Endodermal cell (in vitro differentiated cells): ENCODE data around the gene DNM2. TPM values are rescaled to one million over a fixed set of nuclear protein-coding genes. Genes with fewer than 3 reads are reported as not detected.

Source experiments
- DNase-seq: peaks from one replicate; pipeline ENCODE4 v3.0.0-alpha.2; 2017
- H3K27ac ChIP-seq: 2 replicates; pipeline ENCODE4 v1.5.1; 2013; ENCODE audit warnings: mild to moderate bottlenecking, low read depth, low read length, moderate library complexity
- H3K27me3 ChIP-seq: 2 replicates; pipeline ENCODE4 v1.6.1; 2013; ENCODE audit warnings: mild to moderate bottlenecking, low read length, moderate library complexity; ENCODE audit not compliant: insufficient read depth, control insufficient read depth, poor library complexity, severe bottlenecking
- H3K36me3 ChIP-seq: 2 replicates; pipeline ENCODE4 v1.7.0; 2013; ENCODE audit warnings: mild to moderate bottlenecking, low read length, moderate library complexity; ENCODE audit not compliant: control insufficient read depth, insufficient read depth
- H3K4me1 ChIP-seq: one replicate; pipeline ENCODE4 v1.7.0; 2013; ENCODE audit warnings: low read length; ENCODE audit not compliant: control insufficient read depth, insufficient read depth
- H3K4me3 ChIP-seq: 2 replicates; pipeline ENCODE4 v1.5.1; 2013; ENCODE audit warnings: mild to moderate bottlenecking, low read length, moderate library complexity
- H3K9ac ChIP-seq: 2 replicates; pipeline ENCODE4 v1.6.1; 2013; ENCODE audit warnings: mild to moderate bottlenecking, low read length, moderate library complexity; ENCODE audit not compliant: poor library complexity, severe bottlenecking; ENCODE audit errors: extremely low read depth
- H3K9me3 ChIP-seq: 2 replicates; pipeline ENCODE4 v1.6.1; 2013; ENCODE audit warnings: mild to moderate bottlenecking, low read length, moderate library complexity; ENCODE audit not compliant: control insufficient read depth
- H3K27ac Mint-ChIP-seq: 2 replicates; pipeline ENCODE4 v1.8.0; 2020; ENCODE audit warnings: mixed read lengths
- H3K27me3 Mint-ChIP-seq: 2 replicates; pipeline ENCODE4 v1.8.0; 2021; ENCODE audit warnings: mild to moderate bottlenecking, mixed read lengths; ENCODE audit not compliant: insufficient read depth
- H3K36me3 Mint-ChIP-seq: 2 replicates; pipeline ENCODE4 v1.8.0; 2020; ENCODE audit warnings: low read depth, mixed read lengths
- H3K4me1 Mint-ChIP-seq: 2 replicates; pipeline ENCODE4 v1.8.0; 2020; ENCODE audit warnings: mixed read lengths
- H3K4me3 Mint-ChIP-seq: 2 replicates; pipeline ENCODE4 v1.8.0; 2020; ENCODE audit warnings: mild to moderate bottlenecking, moderate library complexity, mixed read lengths
- H3K9me3 Mint-ChIP-seq: 2 replicates; pipeline ENCODE4 v1.8.0; 2020; ENCODE audit warnings: mild to moderate bottlenecking, mixed read lengths
- CTCF ChIP-seq: fragments of 200-600 bp; sonication (generic); conservative IDR thresholded peaks from 2 replicates; pipeline ENCODE4 v1.5.0; 2021; ENCODE audit warnings: antibody characterized with exemption, mild to moderate bottlenecking
- WGBS, 2 experiments: methylation state at CpG; one replicate each; pipeline versions ENCODE4 v1.1.5 to v1.1.7; 2013; ENCODE audit warnings: missing lambda C conversion rate in 2 of 2, mixed read lengths in 1 of 2; ENCODE audit not compliant: insufficient coverage in 1 of 2, insufficient read length in 1 of 2; 5-methylcytosine and 5-hydroxymethylcytosine counted together
- total RNA-seq, 2 donors: library from RNA; stranded (reverse); fragmentation: NEBNext Ultra II Directional in 1 of 2; extraction: Animal tissue kit (Norgen Biotek cat#: 25700) in 1 of 2; gene quantifications; 2 replicates in 1 of 2; 3 replicates in 1 of 2; pipeline ENCODE4 v1.2.1, GENCODE V29; 2021

DNM2 gene
- total RNA-seq, 2 donors from 2014 or later = 118 to 136 TPM

GRCh38 chr19:10766049-10766623 lies 48.3 kb downstream of the DNM2 start:
- Histone ChIP-seq H3K9ac (peak overlapping the region; percentile 3), H3K27ac (no peak overlapping the region), H3K36me3 (peaks cover 27% of the 10 kb centered on the region), H3K4me1 (no peaks in the 10 kb centered on the region), H3K27me3 (no peaks in the 10 kb centered on the region), H3K4me3 (no peak overlapping the region), H3K9me3 (no peaks in the 10 kb centered on the region)
- no peaks in the 10 kb centered on the region for H3K9me3 Mint-ChIP-seq
- no peak for TF ChIP-seq CTCF
- peaks cover 8% of the 10 kb centered on the region for H3K4me1 Mint-ChIP-seq
- WGBS, 2 experiments = 95 to 100% methylated on average over 7 to 9 of the region's 9 CpGs
- peaks cover 12% of the 10 kb centered on the region for H3K36me3 Mint-ChIP-seq
- H3K27me3 Mint-ChIP-seq = no peaks in the 10 kb centered on the region
- DNase-seq = no peak
- no peak overlapping the region for H3K27ac Mint-ChIP-seq
- no peak overlapping the region for H3K4me3 Mint-ChIP-seq

GRCh38 chr19:10766671-10767201 lies 48.9 kb downstream of the DNM2 start:
- Histone ChIP-seq H3K27ac (no peak overlapping the region), H3K9ac (peak overlapping the region; percentile 3)
- H3K27me3 Mint-ChIP-seq = no peaks in the 10 kb centered on the region

GRCh38 chr19:10767726-10768125 lies 49.8 kb downstream of the DNM2 start:
- no peak for DNase-seq
- TF ChIP-seq CTCF = no peak
- Mint-ChIP-seq H3K9me3 (no peaks in the 10 kb centered on the region), H3K27ac (no peak overlapping the region), H3K27me3 (no peaks in the 10 kb centered on the region), H3K36me3 (peaks cover 19% of the 10 kb centered on the region), H3K4me3 (no peak overlapping the region), H3K4me1 (peaks cover 8% of the 10 kb centered on the region)
- H3K27ac ChIP-seq = no peak overlapping the region
- peaks cover 20% of the 10 kb centered on the region for H3K36me3 ChIP-seq
- WGBS, 2 experiments = 88 to 98% methylated on average over 10 of the region's 10 CpGs
- H3K9ac ChIP-seq = no peak overlapping the region
- no peaks in the 10 kb centered on the region for H3K4me1 ChIP-seq
- H3K27me3 ChIP-seq = no peaks in the 10 kb centered on the region
- no peak overlapping the region for H3K4me3 ChIP-seq
- no peaks in the 10 kb centered on the region for H3K9me3 ChIP-seq

More at GRCh38 chr19:10766671-10767201, 48.9 kb downstream of the DNM2 start:
- no peaks in the 10 kb centered on the region for H3K4me1 ChIP-seq
- H3K9me3 ChIP-seq = no peaks in the 10 kb centered on the region
- Mint-ChIP-seq H3K9me3 (no peaks in the 10 kb centered on the region), H3K4me3 (no peak overlapping the region), H3K36me3 (peaks cover 12% of the 10 kb centered on the region), H3K27ac (no peak overlapping the region), H3K4me1 (peaks cover 8% of the 10 kb centered on the region)
- 94 to 100% methylated on average over 6 to 10 of the region's 10 CpGs for WGBS, 2 experiments
- H3K36me3 ChIP-seq = peaks cover 21% of the 10 kb centered on the region
- no peak for DNase-seq
- H3K27me3 ChIP-seq = no peaks in the 10 kb centered on the region
- no peak for TF ChIP-seq CTCF
- H3K4me3 ChIP-seq = no peak overlapping the region
